Activated CD8-positive, alpha-beta T cell treated with anti-CD3 and anti-CD28 coated beads for 36 hours (primary cell): ENCODE data around the gene NOD1. TPM values are rescaled to one million over a fixed set of nuclear protein-coding genes. Genes with fewer than 3 reads are reported as not detected.

Experiments
- ATAC-seq: fragments of 200-7000 bp; cut with Tn5 transposase; one replicate; pipeline ENCODE4 v1.10.0; 2021; ENCODE audit warnings: mild to moderate bottlenecking, moderate library complexity
- CTCF ChIA-PET: fragments of 350-600 bp; sonication (Branson Sonifier 250); formaldehyde crosslinking; loops from one replicate; lab custom pipeline; 2021; ENCODE audit warnings: antibody characterized with exemption; lab: Charles Lee
- POLR2A ChIA-PET: fragments of 350-600 bp; sonication (Branson Sonifier 250); formaldehyde crosslinking; loops from one replicate; lab custom pipeline; 2021; ENCODE audit warnings: antibody characterized with exemption; lab: Charles Lee
- DNase-seq: peaks from one replicate; pipeline ENCODE4 v3.0.0-alpha.2; 2020
- H3K27ac Mint-ChIP-seq: one replicate; pipeline ENCODE4 v1.8.0; 2021; ENCODE audit warnings: mild to moderate bottlenecking, mixed read lengths
- H3K27me3 Mint-ChIP-seq: one replicate; pipeline ENCODE4 v1.8.0; 2021; ENCODE audit warnings: mixed read lengths
- H3K36me3 Mint-ChIP-seq: one replicate; pipeline ENCODE4 v1.8.0; 2021; ENCODE audit warnings: low read depth, mixed read lengths
- H3K4me1 Mint-ChIP-seq: one replicate; pipeline ENCODE4 v1.8.0; 2021; ENCODE audit warnings: low read depth, mixed read lengths
- H3K4me3 Mint-ChIP-seq: one replicate; pipeline ENCODE4 v1.8.0; 2021; ENCODE audit warnings: mild to moderate bottlenecking, moderate library complexity, mixed read lengths
- H3K9me3 Mint-ChIP-seq: one replicate; pipeline ENCODE4 v1.8.0; 2021; ENCODE audit warnings: mixed read lengths
- CTCF ChIP-seq: fragments of 200-600 bp; IDR thresholded peaks from one replicate; pipeline ENCODE4 v1.8.0; 2022; ENCODE audit warnings: antibody characterized with exemption, mild to moderate bottlenecking
- intact Hi-C: fragments of 100-400 bp; cut with micrococcal nuclease; formaldehyde crosslinking; loops from one replicate; pipeline ENCODE4 v1.10.0; 2022
- total RNA-seq, 2 experiments: library from RNA; stranded (reverse); gene quantifications; one replicate each; pipeline ENCODE4 v1.2.3, GENCODE V29; 2021

The NOD1 gene
- total RNA-seq, 2 experiments from 2014 or later = 11.5 to 12.5 TPM

GRCh38 chr7:30411897-30412296 lies 66.7 kb downstream of the NOD1 start:
- ChIA-PET POLR2A (no interaction called here), CTCF (interaction anchor here (0.6 to 2.3 kb wide), 4 partner anchors 11 to 350 kb away, joined by 3 to 6 read pairs (median 4); no protein-coding TSS in a partner anchor)
- DNase-seq (no peak), ATAC-seq (no peak)
- Mint-ChIP-seq H3K9me3 (peaks cover 5% of the 10 kb centered on the region), H3K4me1 (no peaks in the 10 kb centered on the region), H3K36me3 (no peaks in the 10 kb centered on the region), H3K4me3 (no peak overlapping the region), H3K27me3 (no peaks in the 10 kb centered on the region), H3K27ac (no peak overlapping the region)
- intact Hi-C loops = loop anchor here (5.0 kb wide), 1 partner anchor 135 kb away; no protein-coding TSS in a partner anchor
- no peak for TF ChIP-seq CTCF

- intact Hi-C loops = loop anchor here (5.0 kb wide), 1 partner anchor 134 kb away; no protein-coding TSS in a partner anchor
- no peak for TF ChIP-seq CTCF
- no peaks in the 10 kb centered on the region for H3K36me3 Mint-ChIP-seq
- CTCF ChIA-PET = interaction anchor here (1.8 kb wide), 1 partner anchor 137 kb away, joined by 4 read pairs; no protein-coding TSS in a partner anchor
- peaks cover 5% of the 10 kb centered on the region for H3K9me3 Mint-ChIP-seq
- POLR2A ChIA-PET = no interaction called here
- no peaks in the 10 kb centered on the region for H3K4me1 Mint-ChIP-seq
- H3K4me3 Mint-ChIP-seq = no peak overlapping the region
- H3K27me3 Mint-ChIP-seq = no peaks in the 10 kb centered on the region
- DNase-seq (no peak), ATAC-seq (no peak)
- H3K27ac Mint-ChIP-seq = no peak overlapping the region
Measured at GRCh38 chr7:30411173-30411572, 67.4 kb downstream of the NOD1 start.

- intact Hi-C loops = no loop called here
- H3K4me3 Mint-ChIP-seq = no peak overlapping the region
- no peaks in the 10 kb centered on the region for H3K36me3 Mint-ChIP-seq
- no peak for TF ChIP-seq CTCF
- ChIA-PET CTCF (interaction anchor here (1.2 kb wide), 1 partner anchor 11 kb away, joined by 5 read pairs; no protein-coding TSS in a partner anchor), POLR2A (interaction anchor here (1.6 kb wide), 1 partner anchor 11 kb away, joined by 4 read pairs; no protein-coding TSS in a partner anchor)
- no peaks in the 10 kb centered on the region for H3K4me1 Mint-ChIP-seq
- H3K9me3 Mint-ChIP-seq = no peaks in the 10 kb centered on the region
- DNase-seq (no peak), ATAC-seq (no peak)
- H3K27me3 Mint-ChIP-seq = no peaks in the 10 kb centered on the region
- no peak overlapping the region for H3K27ac Mint-ChIP-seq
Measured at GRCh38 chr7:30406664-30407425, 71.7 kb downstream of the NOD1 start.

GRCh38 chr7:30405179-30405578 lies 73.4 kb downstream of the NOD1 start:
- DNase-seq = no peak
- H3K4me1 Mint-ChIP-seq = no peaks in the 10 kb centered on the region
- intact Hi-C loops = no loop called here
- H3K4me3 Mint-ChIP-seq = no peak overlapping the region
- no peaks in the 10 kb centered on the region for H3K27me3 Mint-ChIP-seq
- CTCF ChIA-PET = interaction anchor here (1.3 kb wide), 1 partner anchor 129 kb away, joined by 4 read pairs; no protein-coding TSS in a partner anchor
- no peak for TF ChIP-seq CTCF
- H3K27ac Mint-ChIP-seq = no peak overlapping the region
- POLR2A ChIA-PET = no interaction called here
- no peak for ATAC-seq
- H3K36me3 Mint-ChIP-seq = no peaks in the 10 kb centered on the region
- H3K9me3 Mint-ChIP-seq = no peaks in the 10 kb centered on the region

- ATAC-seq = no peak
- H3K27ac Mint-ChIP-seq = no peak overlapping the region
- POLR2A ChIA-PET = no interaction called here
Measured at GRCh38 chr7:30403477-30403876, 75.1 kb downstream of the NOD1 start.

More at GRCh38 chr7:30403477-30403876, 75.1 kb downstream of the NOD1 start:
- CTCF ChIA-PET = no interaction called here
- TF ChIP-seq CTCF = no peak
- H3K36me3 Mint-ChIP-seq = no peaks in the 10 kb centered on the region
- DNase-seq = no peak
- no peaks in the 10 kb centered on the region for H3K27me3 Mint-ChIP-seq
- no peaks in the 10 kb centered on the region for H3K4me1 Mint-ChIP-seq
- H3K9me3 Mint-ChIP-seq = no peaks in the 10 kb centered on the region
- intact Hi-C loops = no loop called here
- no peak overlapping the region for H3K4me3 Mint-ChIP-seq
